ENCODE data around the gene CFAP45.

The CFAP45 gene

DNA sequence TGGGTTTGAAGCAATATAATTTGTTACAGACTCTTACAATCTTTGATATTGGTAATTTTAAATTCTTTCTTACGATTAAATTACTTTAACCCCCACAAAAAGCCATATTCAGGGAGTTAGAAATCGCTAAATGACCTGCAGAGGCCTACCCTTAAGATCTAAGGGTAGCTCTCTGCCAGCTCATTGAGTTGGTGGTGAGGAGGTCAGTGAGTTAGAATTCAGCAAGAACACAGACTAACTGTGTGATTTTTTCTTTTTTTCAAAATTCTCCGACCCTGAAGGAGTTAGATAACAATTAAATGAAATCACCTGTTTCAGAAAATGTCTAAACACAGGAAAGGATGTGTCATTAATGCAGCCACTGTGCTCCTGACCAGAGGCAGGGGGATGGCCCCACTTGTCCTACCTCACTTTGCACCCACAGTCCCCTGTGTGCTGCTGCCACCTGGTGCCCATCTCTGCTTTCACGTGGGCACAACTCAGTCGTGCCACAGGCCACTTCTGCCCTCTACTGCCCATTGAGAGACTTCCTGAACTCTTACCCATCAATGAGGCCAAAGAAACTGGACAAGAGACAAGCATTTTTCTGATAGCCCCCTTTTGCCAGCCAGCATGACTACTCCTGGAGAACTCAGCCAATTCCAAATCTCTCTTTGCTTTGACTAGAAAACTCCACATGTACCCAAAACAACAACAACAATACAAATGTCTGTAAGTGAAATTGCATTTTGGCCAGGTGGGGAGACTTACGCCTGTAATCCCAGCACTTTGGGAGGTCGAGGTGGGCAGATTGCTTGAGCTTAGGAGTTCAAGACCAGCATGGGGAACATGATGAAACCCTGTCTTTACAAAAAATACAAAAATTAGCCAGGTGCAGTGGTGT is 8.4 kb downstream of the CFAP45 start:
- peak; percentile 75 for DNase-seq (ENCODE audit: low read depth)
- no peak overlapping the region for H3K4me3 ChIP-seq (ENCODE audit: low read length)
- TF ChIP-seq, protein P1, sequence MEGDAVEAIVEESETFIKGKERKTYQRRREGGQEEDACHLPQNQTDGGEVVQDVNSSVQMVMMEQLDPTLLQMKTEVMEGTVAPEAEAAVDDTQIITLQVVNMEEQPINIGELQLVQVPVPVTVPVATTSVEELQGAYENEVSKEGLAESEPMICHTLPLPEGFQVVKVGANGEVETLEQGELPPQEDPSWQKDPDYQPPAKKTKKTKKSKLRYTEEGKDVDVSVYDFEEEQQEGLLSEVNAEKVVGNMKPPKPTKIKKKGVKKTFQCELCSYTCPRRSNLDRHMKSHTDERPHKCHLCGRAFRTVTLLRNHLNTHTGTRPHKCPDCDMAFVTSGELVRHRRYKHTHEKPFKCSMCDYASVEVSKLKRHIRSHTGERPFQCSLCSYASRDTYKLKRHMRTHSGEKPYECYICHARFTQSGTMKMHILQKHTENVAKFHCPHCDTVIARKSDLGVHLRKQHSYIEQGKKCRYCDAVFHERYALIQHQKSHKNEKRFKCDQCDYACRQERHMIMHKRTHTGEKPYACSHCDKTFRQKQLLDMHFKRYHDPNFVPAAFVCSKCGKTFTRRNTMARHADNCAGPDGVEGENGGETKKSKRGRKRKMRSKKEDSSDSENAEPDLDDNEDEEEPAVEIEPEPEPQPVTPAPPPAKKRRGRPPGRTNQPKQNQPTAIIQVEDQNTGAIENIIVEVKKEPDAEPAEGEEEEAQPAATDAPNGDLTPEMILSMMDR (conservative IDR thresholded peaks at IDR 0.05; ENCODE audit: low read depth, low read length), result peak; percentile 97

DNA sequence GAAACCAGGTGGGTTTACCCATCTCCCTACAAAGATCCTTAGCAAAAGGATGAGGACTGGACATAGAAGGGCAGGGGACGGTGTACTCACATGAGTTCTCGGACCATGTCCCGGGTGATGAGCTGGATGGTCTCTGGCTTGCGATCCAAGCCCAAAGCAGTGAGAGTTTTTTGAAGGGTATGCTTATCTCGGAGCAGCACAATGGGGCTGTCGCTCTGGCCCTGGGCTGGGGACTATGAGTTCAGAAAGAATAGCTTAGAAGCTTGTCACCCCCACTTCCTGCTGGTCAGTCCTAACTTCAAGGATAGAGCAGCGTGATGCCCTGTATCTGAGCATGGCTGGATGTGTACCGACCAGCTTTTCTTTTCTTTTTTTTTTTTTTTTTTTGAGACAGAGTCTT is 9.6 kb downstream of the CFAP45 start:
- no peak overlapping the region for H3K4me3 ChIP-seq (ENCODE audit: low read length)
- no peak for DNase-seq (ENCODE audit: low read depth)
- TF ChIP-seq, protein P1 (conservative IDR thresholded peaks at IDR 0.05; ENCODE audit: low read depth, low read length), result no peak

DNA sequence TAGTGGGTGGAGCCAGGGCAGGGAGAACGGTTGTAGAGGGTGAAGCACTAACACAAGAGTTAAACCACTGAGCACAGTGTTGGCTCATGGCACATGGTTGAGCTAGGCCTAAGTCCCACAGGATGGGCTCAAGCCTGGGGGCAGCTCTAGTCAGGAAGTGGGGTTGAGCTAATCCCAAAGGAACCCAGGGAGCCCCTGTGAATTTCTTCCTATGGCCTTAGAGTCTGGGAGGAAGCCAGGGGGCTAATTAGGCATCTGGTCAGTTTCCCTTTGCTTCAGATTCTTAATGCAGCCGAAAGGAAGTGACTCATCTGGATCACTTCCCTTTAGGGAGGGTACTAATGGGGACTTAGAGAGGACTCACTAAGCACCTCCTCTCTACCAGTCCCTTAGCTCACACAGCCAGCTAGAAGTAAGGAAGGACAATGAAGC is 10.1 kb downstream of the CFAP45 start:
- TF ChIP-seq, protein P1 (conservative IDR thresholded peaks at IDR 0.05; ENCODE audit: low read depth, low read length), result no peak
- DNase-seq (ENCODE audit: low read depth), result peak; percentile 87
- no peak overlapping the region for H3K4me3 ChIP-seq (ENCODE audit: low read length)

DNA sequence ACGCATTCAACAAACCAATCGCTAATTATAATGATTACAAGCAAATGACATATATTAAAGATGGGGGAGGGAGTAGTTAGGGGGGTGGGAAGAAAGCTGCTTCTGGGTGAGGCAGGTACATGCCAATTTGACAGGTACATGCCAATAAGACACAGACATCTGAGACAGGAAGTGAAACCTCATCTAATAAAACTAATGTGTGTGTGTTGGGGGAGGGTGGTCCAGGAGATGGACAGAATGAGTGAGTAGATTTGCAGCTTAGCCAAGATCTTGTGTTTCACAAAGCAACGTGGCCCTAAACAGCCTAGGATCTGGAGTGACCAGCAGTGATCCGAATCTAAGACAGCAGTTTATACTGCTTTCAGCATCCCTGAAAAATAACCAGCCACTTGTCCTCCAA is 10.8 kb downstream of the CFAP45 start:
- DNase-seq (ENCODE audit: low read depth), result no peak
- TF ChIP-seq, protein P1 (conservative IDR thresholded peaks at IDR 0.05; ENCODE audit: low read depth, low read length), result no peak
- H3K4me3 ChIP-seq (ENCODE audit: low read length), result no peak overlapping the region

DNA sequence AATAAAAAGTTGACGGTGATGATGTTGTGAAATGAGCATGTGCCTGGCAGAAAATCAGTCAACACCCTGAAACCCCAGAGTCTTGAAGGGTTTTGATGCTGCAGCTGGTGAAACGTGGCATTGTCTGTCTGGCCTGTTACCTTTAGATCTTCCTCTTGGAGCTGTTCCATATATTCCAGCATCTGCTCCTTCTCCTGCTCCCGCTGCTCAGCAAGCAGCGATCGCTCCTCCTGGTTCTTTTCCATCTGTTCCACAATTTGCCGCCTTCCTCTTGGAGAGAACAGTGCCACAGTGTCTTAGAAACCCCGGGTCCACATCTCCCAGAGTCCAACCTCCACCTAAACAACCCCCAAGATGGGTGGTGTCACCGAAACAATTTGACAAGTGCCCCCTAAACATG is 15.7 kb downstream of the CFAP45 start:
- no peak for DNase-seq (ENCODE audit: low read depth)
- TF ChIP-seq, protein P1 (conservative IDR thresholded peaks at IDR 0.05; ENCODE audit: low read depth, low read length), result no peak
- H3K4me3 ChIP-seq (ENCODE audit: low read length), result no peak overlapping the region

DNA sequence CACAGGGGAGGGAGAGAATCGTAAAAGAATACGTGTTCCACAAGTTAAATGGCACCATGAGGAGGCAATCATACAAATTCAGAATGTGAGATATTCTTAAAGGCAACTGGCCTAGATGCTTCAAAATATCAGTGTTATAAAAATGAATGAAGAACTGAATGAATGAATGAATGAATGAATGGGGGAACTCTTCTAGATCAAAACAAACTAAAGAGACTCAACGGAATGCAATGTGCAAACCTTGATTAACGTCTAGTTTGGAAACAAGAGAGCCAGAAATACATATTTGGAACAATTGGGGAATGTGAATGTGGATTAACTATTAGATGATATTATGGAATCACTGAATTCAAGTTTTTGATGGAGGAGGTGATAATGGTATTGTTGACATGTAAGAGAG is 16.8 kb downstream of the CFAP45 start:
- DNase-seq (ENCODE audit: low read depth), result no peak
- TF ChIP-seq, protein P1 (conservative IDR thresholded peaks at IDR 0.05; ENCODE audit: low read depth, low read length), result no peak
- H3K4me3 ChIP-seq (ENCODE audit: low read length), result no peak overlapping the region

DNA sequence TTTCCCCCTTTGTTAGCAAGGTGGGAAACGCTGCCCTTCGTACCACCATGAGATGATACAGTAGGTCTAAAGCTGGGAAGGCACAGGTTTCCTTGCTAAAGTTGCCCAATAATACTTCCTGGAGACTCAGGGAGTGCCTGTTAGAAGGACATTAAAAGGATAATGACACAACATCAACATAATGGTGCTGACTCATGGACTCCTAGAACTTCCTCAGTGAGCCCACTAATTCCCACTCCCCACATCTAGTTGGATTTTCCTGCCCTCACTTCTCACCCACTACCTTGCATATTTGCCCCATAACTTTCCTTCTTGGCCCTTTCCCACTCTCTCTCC is 17.5 kb downstream of the CFAP45 start:
- no peak overlapping the region for H3K4me3 ChIP-seq (ENCODE audit: low read length)
- DNase-seq (ENCODE audit: low read depth), result no peak
- TF ChIP-seq, protein P1 (conservative IDR thresholded peaks at IDR 0.05; ENCODE audit: low read depth, low read length), result no peak
